Jurkat, Clone E6-1 (cell line): ENCODE results near the gene PDE6A.

Experiments
- DNase-seq: peaks from one replicate; pipeline ENCODE4 v3.0.0-alpha.2; 2011; ENCODE audit warnings: low read depth, low spot score
- H3K4me3 ChIP-seq: 2 replicates; pipeline ENCODE4 v1.5.1; 2011; ENCODE audit warnings: mild to moderate bottlenecking, low read length, control low read depth, moderate library complexity

The PDE6A gene

GRCh38 chr5:149829954-149830353 lies 114.6 kb downstream of the PDE6A start:
- DNase-seq, result peak; percentile 36
- H3K4me3 ChIP-seq, result no peak overlapping the region

- DNase-seq, result peak; percentile 85
- H3K4me3 ChIP-seq, result no peak overlapping the region
Observed at GRCh38 chr5:149828161-149829011, 116.2 kb downstream of the PDE6A start.

- no peak for DNase-seq
Observed at GRCh38 chr5:149827546-149827945, 117.0 kb downstream of the PDE6A start.

GRCh38 chr5:149827086-149827485 lies 117.5 kb downstream of the PDE6A start:
- DNase-seq, result no peak

More at GRCh38 chr5:149827546-149827945, 117.0 kb downstream of the PDE6A start:
- H3K4me3 ChIP-seq, result no peak overlapping the region

GRCh38 chr5:149826574-149826973 lies 118.0 kb downstream of the PDE6A start:
- no peak overlapping the region for H3K4me3 ChIP-seq
- no peak for DNase-seq

More at GRCh38 chr5:149827086-149827485, 117.5 kb downstream of the PDE6A start:
- H3K4me3 ChIP-seq, result no peak overlapping the region

GRCh38 chr5:149824846-149825245 lies 119.7 kb downstream of the PDE6A start:
- H3K4me3 ChIP-seq, result no peak overlapping the region
- DNase-seq, result no peak

GRCh38 chr5:149824120-149824519 lies 120.5 kb downstream of the PDE6A start:
- H3K4me3 ChIP-seq, result no peak overlapping the region
- DNase-seq, result no peak

- DNase-seq, result no peak
- H3K4me3 ChIP-seq, result no peak overlapping the region
Observed at GRCh38 chr5:149823375-149823774, 121.2 kb downstream of the PDE6A start.

- no peak for DNase-seq
- no peak overlapping the region for H3K4me3 ChIP-seq
Observed at GRCh38 chr5:149822301-149822700, 122.3 kb downstream of the PDE6A start.

- no peak for DNase-seq
Observed at GRCh38 chr5:149820536-149821510, 123.8 kb downstream of the PDE6A start.

GRCh38 chr5:149820012-149820411 lies 124.6 kb downstream of the PDE6A start:
- H3K4me3 ChIP-seq, result no peak overlapping the region

More at GRCh38 chr5:149820536-149821510, 123.8 kb downstream of the PDE6A start:
- no peak overlapping the region for H3K4me3 ChIP-seq

GRCh38 chr5:149818116-149818515 lies 126.5 kb downstream of the PDE6A start:
- no peak for DNase-seq
- no peak overlapping the region for H3K4me3 ChIP-seq

More at GRCh38 chr5:149820012-149820411, 124.6 kb downstream of the PDE6A start:
- no peak for DNase-seq

- no peak overlapping the region for H3K4me3 ChIP-seq
- DNase-seq, result no peak
Observed at GRCh38 chr5:149817539-149818060, 127.0 kb downstream of the PDE6A start.

GRCh38 chr5:149816661-149817060 lies 127.9 kb downstream of the PDE6A start:
- no peak for DNase-seq
- H3K4me3 ChIP-seq, result no peak overlapping the region

GRCh38 chr5:149811453-149811852 lies 133.1 kb downstream of the PDE6A start:
- no peak for DNase-seq
- H3K4me3 ChIP-seq, result no peak overlapping the region

GRCh38 chr5:149810856-149811255 lies 133.7 kb downstream of the PDE6A start:
- DNase-seq, result no peak
- no peak overlapping the region for H3K4me3 ChIP-seq

- DNase-seq, result no peak
- no peak overlapping the region for H3K4me3 ChIP-seq
Observed at GRCh38 chr5:149809931-149810691, 134.5 kb downstream of the PDE6A start.

GRCh38 chr5:149808264-149808982 lies 136.2 kb downstream of the PDE6A start:
- DNase-seq, result no peak
- no peak overlapping the region for H3K4me3 ChIP-seq
